K562 (cell line): Measurements from ENCODE around the gene PHACTR2. TPM values are rescaled to one million over a fixed set of nuclear protein-coding genes. Genes with fewer than 3 reads are reported as not detected.

ENCODE experiments used
- ATAC-seq: fragments of 200-7000 bp; cut with Tn5 transposase; 3 replicates; pipeline ENCODE4 v1.9.1; 2020; ENCODE audit warnings: moderate library complexity
- BruUV-seq: library from RNA; stranded (reverse); fragments of 400-500 nt; replicated peaks from 2 replicates; lab custom pipeline; 2021; lab: Mats Ljungman, UMichigan
- CTCF ChIA-PET: fragments of 300-600 bp; formaldehyde crosslinking; extraction: SDS; loops from one replicate; lab custom pipeline; 2021; ENCODE audit warnings: low intra/inter-chr PET ratio; lab: Yijun Ruan, JAX
- POLR2A ChIA-PET: fragments of 300-600, 350-650 bp; sonication (Branson Sonifier 250); formaldehyde crosslinking; extraction: SDS; loops from one replicate; lab custom pipeline; 2021; ENCODE audit warnings: antibody characterized with exemption, inconsistent platforms; lab: Yijun Ruan, JAX
- DNase-seq, 4 experiments: peaks; one replicate each; pipeline versions ENCODE4 v3.0.0 to v3.0.0-alpha.2; 2011 to 2018; ENCODE audit warnings: low spot score in 3 of 4, mixed read lengths in 3 of 4; ENCODE audit errors: extremely low read depth in 1 of 4
- FAIRE-seq: peaks from 2 replicates; lab custom pipeline; 2011; peaks lifted over from hg19 to GRCh38; lab: Jason Lieb, UNC
- H2AFZ ChIP-seq: 2 replicates; pipeline ENCODE4 v1.6.0; 2011; ENCODE audit warnings: low read depth, low read length, control low read depth, inconsistent platforms
- H3K27ac ChIP-seq: fragments of 200-600 bp; 3 replicates; pipeline ENCODE4 v1.8.0; 2011; ENCODE audit warnings: low read depth, mild to moderate bottlenecking, control low read depth, inconsistent platforms, low read length, moderate library complexity, mixed read lengths; ENCODE audit errors: extremely low read depth
- H3K27me3 ChIP-seq, 2 experiments: fragments of 300-600 bp in 1 of 2; 2 replicates in 1 of 2; 3 replicates in 1 of 2; pipeline versions ENCODE4 v1.6.0 to v1.8.0; 2011; ENCODE audit warnings: inconsistent platforms in 2 of 2, low read length in 2 of 2, mild to moderate bottlenecking in 1 of 2, mixed read lengths in 1 of 2, moderate library complexity in 1 of 2; ENCODE audit not compliant: control insufficient read depth in 2 of 2, insufficient read depth in 2 of 2
- H3K36me3 ChIP-seq: fragments of 300-600 bp; 3 replicates; pipeline ENCODE4 v1.8.0; 2011; ENCODE audit warnings: mild to moderate bottlenecking, low read length, inconsistent platforms; ENCODE audit not compliant: control insufficient read depth, insufficient read depth
- H3K4me1 ChIP-seq, 2 experiments: fragments of 200-600 bp in 1 of 2; replicated peaks in 1 of 2; 2 replicates in 1 of 2; 3 replicates in 1 of 2; pipeline versions ENCODE4 v1.5.1 to v1.8.0; 2011; ENCODE audit warnings: inconsistent platforms in 2 of 2, low read length in 2 of 2, mild to moderate bottlenecking in 1 of 2, mixed read lengths in 1 of 2, moderate library complexity in 1 of 2; ENCODE audit not compliant: control insufficient read depth in 2 of 2, insufficient read depth in 2 of 2
- H3K4me2 ChIP-seq: 2 replicates; pipeline ENCODE4 v1.6.1; 2011; ENCODE audit warnings: low read length, control low read depth, inconsistent platforms, mixed read lengths; ENCODE audit not compliant: insufficient read depth
- H3K4me3 ChIP-seq: fragments of 200-600 bp; sonication (generic), shearing (Covaris generic); 2 replicates; pipeline ENCODE4 v1.5.1; 2016; ENCODE audit warnings: control low read depth, inconsistent platforms
- H3K79me2 ChIP-seq: fragments of 200-600 bp; 3 replicates; pipeline ENCODE4 v1.8.0; 2011; ENCODE audit warnings: low read length, inconsistent platforms; ENCODE audit not compliant: control insufficient read depth, insufficient read depth
- H3K9ac ChIP-seq, 2 experiments: 2 replicates each; pipeline versions ENCODE4 v1.6.0 to v1.6.1; 2011; ENCODE audit warnings: low read depth in 2 of 2, low read length in 2 of 2, control low read depth in 1 of 2, inconsistent platforms in 1 of 2, mild to moderate bottlenecking in 1 of 2, mixed read lengths in 1 of 2; ENCODE audit not compliant: insufficient read depth in 1 of 2
- H3K9me1 ChIP-seq: one replicate; pipeline ENCODE4 v1.6.0; 2011; ENCODE audit warnings: inconsistent platforms, mild to moderate bottlenecking, low read length, moderate library complexity; ENCODE audit not compliant: control insufficient read depth, insufficient read depth
- H3K9me3 ChIP-seq: replicated peaks from 2 replicates; pipeline ENCODE4 v1.5.1; 2011; ENCODE audit warnings: low read depth, low read length, inconsistent platforms; ENCODE audit not compliant: control insufficient read depth, insufficient read depth
- H4K20me1 ChIP-seq: replicated peaks from 2 replicates; pipeline ENCODE4 v1.6.1; 2011; ENCODE audit warnings: low read length, inconsistent platforms, mixed read lengths; ENCODE audit not compliant: control insufficient read depth, insufficient read depth
- CUX1 ChIP-seq: fragments of 200-800 bp; sonication (Bioruptor generic); IDR thresholded peaks from 2 replicates; pipeline ENCODE4 v1.6.1; 2016; ENCODE audit warnings: missing genetic modification characterization, missing compliant biosample characterization
- HBP1 ChIP-seq: fragments of 450-650 bp; formaldehyde crosslinking; IDR thresholded peaks from 2 replicates; pipeline ENCODE4 v1.4.0; 2022; ENCODE audit warnings: missing genetic modification characterization
- PRDM10 ChIP-seq: fragments of 450-650 bp; IDR thresholded peaks from 2 replicates; pipeline ENCODE4 v1.6.1; 2018; ENCODE audit not compliant: partially characterized antibody
- TCF7L2 ChIP-seq: fragments of 150-350 bp; IDR thresholded peaks from 2 replicates; pipeline ENCODE4 v1.6.1; 2016; ENCODE audit warnings: low read depth, mild to moderate bottlenecking, low read length, moderate library complexity
- TSHZ1 ChIP-seq: fragments of 250-450 bp; sonication (Bioruptor Pico); IDR thresholded peaks from 2 replicates; pipeline ENCODE4 v1.4.0; 2020; ENCODE audit warnings: mild to moderate bottlenecking, moderate library complexity
- WGBS: fragments of 100-300 bp; shearing (Covaris generic); methylation state at CpG from one replicate; pipeline ENCODE4 v1.1.6; 2016; ENCODE audit warnings: low coverage, mixed read lengths; ENCODE audit not compliant: insufficient coverage; ENCODE audit errors: missing lambda C conversion rate; 5-methylcytosine and 5-hydroxymethylcytosine counted together
- in situ Hi-C: fragments of 300-500 bp; cut with MboI; formaldehyde crosslinking; loops from 4 replicates; pipeline ENCODE4 v1.15.0; 2018; ENCODE audit warnings: inconsistent platforms, mixed read lengths
- intact Hi-C: fragments of 100-400 bp; cut with micrococcal nuclease; formaldehyde crosslinking; loops from 2 replicates; pipeline ENCODE4 v1.14.2; 2022
- polyA plus RNA-seq, 8 experiments: library from polyadenylated mRNA; depleted of rRNA in 4 of 8; stranded (reverse) in 5 of 8; unstranded in 3 of 8; fragments of >200 nt; fragmentation: Nextera tagmentation in 2 of 8; fragmentation: Illumina TruSeq in 1 of 8; extraction: Ambion mirVana in 2 of 8; extraction: Trizol in 1 of 8; gene quantifications; 2 replicates each; pipeline versions ENCODE4 v1.2.1 to v1.2.3, GENCODE V29; 2011 to 2014; ENCODE audit warnings: inconsistent platforms in 1 of 8, missing spikeins in 1 of 8
- total RNA-seq, 7 experiments: library from RNA; depleted of rRNA in 6 of 7; stranded (reverse); fragments of >200 nt in 6 of 7; fragmentation: Illumina TruSeq in 2 of 7; extraction: Trizol in 2 of 7; gene quantifications; 2 replicates each; pipeline versions ENCODE4 v1.2.1 to v1.2.3, GENCODE V29; 2011 to 2021; ENCODE audit warnings: low replicate concordance in 1 of 7

PHACTR2 gene
- total and polyA plus RNA-seq, 9 of the 15 experiments (the other 6 are each of a cell fraction or from before 2014, with no cell fraction given), result 5.3 to 52.5 (median 22.9) TPM

- TF ChIP-seq TSHZ1, result no peak
- no peak for TF ChIP-seq HBP1 (CRISPR knock-in tag)
These were observed 24.9 kb upstream of the PHACTR2 start (continued) for GRCh38 chr6:143652841-143653331.

GRCh38 chr6:143655541-143655940, 22.2 kb upstream of the PHACTR2 start:
- in situ Hi-C loops (no loop called here), intact Hi-C loops (no loop called here)
- H3K36me3 ChIP-seq, result no peaks in the 10 kb centered on the region
- H3K79me2 ChIP-seq, result no peaks in the 10 kb centered on the region
- H3K27ac ChIP-seq, result no peak overlapping the region
- POLR2A ChIA-PET, result no interaction called here
- H3K4me3 ChIP-seq, result no peak overlapping the region
- H3K4me2 ChIP-seq, result no peak overlapping the region
- no peaks in the 10 kb centered on the region for H4K20me1 ChIP-seq
- H3K27me3 ChIP-seq, result peaks cover 0 to 5% of the 10 kb centered on the region in 2 experiments; a peak in 1 of 5 replicates
- no peak for FAIRE-seq
- H3K4me1 ChIP-seq, result no peaks in the 10 kb centered on the region
- no peaks in the 10 kb centered on the region for H3K9me1 ChIP-seq
- no peak for DNase-seq
- BruUV-seq, result no TSS peak
- H2AFZ ChIP-seq, result no peak overlapping the region
- no peaks in the 10 kb centered on the region; the same call in 1 of the 2 replicates for H3K9me3 ChIP-seq
- WGBS, result 12% methylated on average over 5 of the region's 5 CpGs
- ATAC-seq, result no peak
- CTCF ChIA-PET, result no interaction called here
- no peak overlapping the region for H3K9ac ChIP-seq
- TF ChIP-seq TCF7L2 (no peak), CUX1 (CRISPR knock-in tag) (no peak), PRDM10 (no peak)
